Gastrocnemius medialis (tissue), 4 donors: ENCODE measurements around the gene CACNA2D3.

ENCODE experiments used
- POLR2A ChIP-seq, 2 donors: fragments of 450-650 bp; IDR thresholded peaks; one replicate each; pipeline ENCODE4 v1.6.1; 2017; ENCODE audit warnings: antibody characterized with exemption in 2 of 2, mild to moderate bottlenecking in 2 of 2, moderate library complexity in 2 of 2
- TF ChIP-seq, protein P1 (sequence below), 5 experiments: fragments of 450-650 bp in 3 of 5; fragments of 200-600 bp in 2 of 5; sonication (generic) in 2 of 5; IDR thresholded peaks in 4 of 5; conservative IDR thresholded peaks in 1 of 5; 1 replicate in 4 of 5; 2 replicates in 1 of 5; pipeline ENCODE4 v1.5.1; 2016 to 2019; ENCODE audit warnings: antibody characterized with exemption in 5 of 5, mild to moderate bottlenecking in 3 of 5, moderate library complexity in 3 of 5

GRCh38 chr3:54535619-54536018 is 413.3 kb downstream of the CACNA2D3 start:
- TF ChIP-seq, protein P1, sequence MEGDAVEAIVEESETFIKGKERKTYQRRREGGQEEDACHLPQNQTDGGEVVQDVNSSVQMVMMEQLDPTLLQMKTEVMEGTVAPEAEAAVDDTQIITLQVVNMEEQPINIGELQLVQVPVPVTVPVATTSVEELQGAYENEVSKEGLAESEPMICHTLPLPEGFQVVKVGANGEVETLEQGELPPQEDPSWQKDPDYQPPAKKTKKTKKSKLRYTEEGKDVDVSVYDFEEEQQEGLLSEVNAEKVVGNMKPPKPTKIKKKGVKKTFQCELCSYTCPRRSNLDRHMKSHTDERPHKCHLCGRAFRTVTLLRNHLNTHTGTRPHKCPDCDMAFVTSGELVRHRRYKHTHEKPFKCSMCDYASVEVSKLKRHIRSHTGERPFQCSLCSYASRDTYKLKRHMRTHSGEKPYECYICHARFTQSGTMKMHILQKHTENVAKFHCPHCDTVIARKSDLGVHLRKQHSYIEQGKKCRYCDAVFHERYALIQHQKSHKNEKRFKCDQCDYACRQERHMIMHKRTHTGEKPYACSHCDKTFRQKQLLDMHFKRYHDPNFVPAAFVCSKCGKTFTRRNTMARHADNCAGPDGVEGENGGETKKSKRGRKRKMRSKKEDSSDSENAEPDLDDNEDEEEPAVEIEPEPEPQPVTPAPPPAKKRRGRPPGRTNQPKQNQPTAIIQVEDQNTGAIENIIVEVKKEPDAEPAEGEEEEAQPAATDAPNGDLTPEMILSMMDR (IDR thresholded peaks at IDR 0.05 in 4 of 5, conservative IDR thresholded peaks at IDR 0.05 in 1 of 5): no peak
- no peak for TF ChIP-seq POLR2A (IDR thresholded peaks at IDR 0.05)
